IPS-NIHi7 (cell line): ENCODE measurements around the gene CALML5.

Experiments
- DNase-seq: peaks from one replicate; pipeline ENCODE4 v3.0.0; 2012; ENCODE audit warnings: mixed read lengths; ENCODE audit errors: extremely low spot score

CALML5 gene

GRCh38 chr10:5499493-5500140, at the start of gene CALML5:
CALML5 (minus strand) TSS chr10:5499570; CDS start chr10:5499438, 132 bp downstream.
- DNase-seq = no peak

- DNase-seq = no peak
These were observed 48.7 kb upstream of the CALML5 start for GRCh38 chr10:5547931-5548660.

GRCh38 chr10:5547681-5547930, 48.2 kb upstream of the CALML5 start:
- no peak for DNase-seq

GRCh38 chr10:5546891-5547680, 47.7 kb upstream of the CALML5 start:
- DNase-seq = no peak

- no peak for DNase-seq
These were observed 46.7 kb upstream of the CALML5 start for GRCh38 chr10:5545778-5546710.

- DNase-seq = no peak
These were observed 46.0 kb upstream of the CALML5 start for GRCh38 chr10:5545426-5545777.

GRCh38 chr10:5545011-5545410, 45.6 kb upstream of the CALML5 start:
- DNase-seq = no peak

GRCh38 chr10:5544216-5544805, 44.9 kb upstream of the CALML5 start:
- no peak for DNase-seq

GRCh38 chr10:5543623-5544022, 44.3 kb upstream of the CALML5 start:
- DNase-seq = no peak

- no peak for DNase-seq
These were observed 42.7 kb upstream of the CALML5 start for GRCh38 chr10:5542100-5542499.

- DNase-seq = no peak
These were observed 41.5 kb upstream of the CALML5 start for GRCh38 chr10:5540891-5541290.

- DNase-seq = no peak
These were observed 40.7 kb upstream of the CALML5 start for GRCh38 chr10:5540080-5540479.

GRCh38 chr10:5538892-5539651, 39.7 kb upstream of the CALML5 start:
- DNase-seq = no peak

GRCh38 chr10:5538446-5538845, 39.1 kb upstream of the CALML5 start:
- DNase-seq = no peak

GRCh38 chr10:5537684-5538083, 38.3 kb upstream of the CALML5 start:
- DNase-seq = no peak

GRCh38 chr10:5536486-5537081, 37.2 kb upstream of the CALML5 start:
- DNase-seq = no peak

GRCh38 chr10:5534880-5535856, 35.8 kb upstream of the CALML5 start:
- DNase-seq = no peak

- DNase-seq = no peak
These were observed 34.9 kb upstream of the CALML5 start for GRCh38 chr10:5534051-5534821.
